ENCODE results near the gene RNF6. TPM values are rescaled to one million over a fixed set of nuclear protein-coding genes. Genes with fewer than 3 reads are reported as not detected.

RNF6 gene
- total RNA-seq, 1 experiment from 2014 or later: 19.5 TPM

DNA sequence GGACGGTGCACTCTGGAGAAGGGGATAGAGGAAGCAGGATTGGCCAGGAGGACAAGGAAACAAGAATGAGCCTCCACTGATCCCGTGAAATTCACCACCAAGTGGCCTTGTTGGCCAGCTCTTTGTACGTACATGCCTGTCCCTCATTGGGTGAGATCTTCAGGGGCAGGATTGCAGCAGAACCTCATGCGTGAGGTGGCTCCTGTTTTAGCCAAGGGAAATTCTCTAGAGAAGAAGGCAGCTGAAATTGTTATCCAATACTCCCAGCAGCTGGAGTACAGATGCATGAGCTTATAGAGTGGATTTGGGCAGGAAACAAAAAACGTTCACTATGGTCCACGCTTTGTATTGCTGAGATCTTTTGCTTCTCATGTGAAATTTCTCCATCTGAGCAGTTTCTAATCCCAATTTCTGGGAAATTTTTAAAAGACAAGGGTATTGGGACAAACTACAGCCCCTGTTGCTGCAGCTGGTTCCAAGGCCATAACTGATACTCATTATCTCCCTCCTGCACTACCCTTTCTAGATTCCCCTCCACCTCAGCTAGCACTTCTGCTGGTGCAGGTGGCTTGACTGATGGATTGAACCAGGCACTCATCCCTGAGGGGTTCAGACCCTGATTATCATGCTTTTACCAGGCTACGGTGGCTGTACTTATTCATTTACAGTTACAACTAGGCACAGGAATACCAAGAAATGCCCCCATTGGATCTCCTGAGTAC lies 3.9 kb upstream of the RNF6 start:
- H3K14ac ChIP-seq (ENCODE audit: insufficient read depth, low read length): no peak overlapping the region
- DNase-seq: no peak
- Mint-ChIP-seq H3K4me1 (peaks cover 7 to 9% of the 10 kb centered on the region in 2 experiments), H3K4me3 (no peak overlapping the region), H3K36me3 (ENCODE audit: insufficient read depth in 1 of 3, low read depth in 3 of 3) (no peaks in the 10 kb centered on the region; a peak in 1 of 7 replicates), H3K9me3 (no peaks in the 10 kb centered on the region; a peak in 1 of 5 replicates), H3K27me3 (ENCODE audit: low read depth) (peaks cover 8% of the 10 kb centered on the region), H3K27ac (no peak overlapping the region)
- no peak overlapping the region for H2AFZ ChIP-seq (ENCODE audit: low read length)
- no peaks in the 10 kb centered on the region; the same call in 1 of the 2 replicates for H3K27me3 ChIP-seq (ENCODE audit: insufficient read depth, low read length)
- no peak overlapping the region for H3T11ph ChIP-seq (ENCODE audit: low read length)
- no peak overlapping the region for H2BK5ac ChIP-seq (ENCODE audit: insufficient read length, low read length)
- no peak overlapping the region for H2BK120ac ChIP-seq (ENCODE audit: low read depth, low read length, poor library complexity, severe bottlenecking)
- H2BK20ac ChIP-seq (ENCODE audit: low read depth, low read length, poor library complexity, severe bottlenecking): no peak overlapping the region
- no peak overlapping the region for H2AK5ac ChIP-seq (ENCODE audit: insufficient read length, low read length)
- H3K56ac ChIP-seq (ENCODE audit: insufficient read length, low read depth, low read length): no peak overlapping the region
- no peak overlapping the region for H3K27ac ChIP-seq (ENCODE audit: insufficient read length, low read depth, low read length)
- H3K79me2 ChIP-seq (ENCODE audit: insufficient read depth, low read length): no peaks in the 10 kb centered on the region
- no peak overlapping the region for H3K4me2 ChIP-seq (ENCODE audit: insufficient read depth, insufficient read length, low read length)
- no peak overlapping the region for H4K8ac ChIP-seq (replicated peaks; ENCODE audit: insufficient read length, low read depth, low read length)
- no peak overlapping the region for H2BK15ac ChIP-seq (ENCODE audit: low read depth, low read length)
- H3K23ac ChIP-seq (ENCODE audit: insufficient read length, low read depth, low read length): no peak overlapping the region
- no peak overlapping the region for H4K5ac ChIP-seq (ENCODE audit: insufficient read length, low read depth, low read length)
- no peaks in the 10 kb centered on the region for H3K79me1 ChIP-seq (ENCODE audit: insufficient read depth, low read depth, low read length, poor library complexity, severe bottlenecking)
- H2BK12ac ChIP-seq (ENCODE audit: insufficient read length, low read depth, low read length): no peak overlapping the region
- no peaks in the 10 kb centered on the region for H3K4me1 ChIP-seq (ENCODE audit: insufficient read depth, low read length)
- no peak overlapping the region for H4K91ac ChIP-seq (ENCODE audit: insufficient read length, low read depth, low read length)
- H3K18ac ChIP-seq (ENCODE audit: insufficient read length, low read depth, low read length): no peak overlapping the region
- TF ChIP-seq, protein P1, sequence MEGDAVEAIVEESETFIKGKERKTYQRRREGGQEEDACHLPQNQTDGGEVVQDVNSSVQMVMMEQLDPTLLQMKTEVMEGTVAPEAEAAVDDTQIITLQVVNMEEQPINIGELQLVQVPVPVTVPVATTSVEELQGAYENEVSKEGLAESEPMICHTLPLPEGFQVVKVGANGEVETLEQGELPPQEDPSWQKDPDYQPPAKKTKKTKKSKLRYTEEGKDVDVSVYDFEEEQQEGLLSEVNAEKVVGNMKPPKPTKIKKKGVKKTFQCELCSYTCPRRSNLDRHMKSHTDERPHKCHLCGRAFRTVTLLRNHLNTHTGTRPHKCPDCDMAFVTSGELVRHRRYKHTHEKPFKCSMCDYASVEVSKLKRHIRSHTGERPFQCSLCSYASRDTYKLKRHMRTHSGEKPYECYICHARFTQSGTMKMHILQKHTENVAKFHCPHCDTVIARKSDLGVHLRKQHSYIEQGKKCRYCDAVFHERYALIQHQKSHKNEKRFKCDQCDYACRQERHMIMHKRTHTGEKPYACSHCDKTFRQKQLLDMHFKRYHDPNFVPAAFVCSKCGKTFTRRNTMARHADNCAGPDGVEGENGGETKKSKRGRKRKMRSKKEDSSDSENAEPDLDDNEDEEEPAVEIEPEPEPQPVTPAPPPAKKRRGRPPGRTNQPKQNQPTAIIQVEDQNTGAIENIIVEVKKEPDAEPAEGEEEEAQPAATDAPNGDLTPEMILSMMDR (conservative IDR thresholded peaks at IDR 0.05): no peak
- H4K20me1 ChIP-seq (ENCODE audit: control insufficient read depth, insufficient read depth, insufficient read length): no peaks in the 10 kb centered on the region
- no CpG with 5 or more reads among the region's 7 CpGs for WGBS (ENCODE audit: extremely low coverage, insufficient read length, low lambda C conversion rate)
- no peak overlapping the region for H3K4ac ChIP-seq (ENCODE audit: low read depth, low read length)
- no peaks in the 10 kb centered on the region for H3K9me3 ChIP-seq (ENCODE audit: control insufficient read depth, low read depth, low read length)
- H3K23me2 ChIP-seq (ENCODE audit: insufficient read length, low read depth, low read length, poor library complexity, severe bottlenecking): peaks cover 8% of the 10 kb centered on the region
- H3K9ac ChIP-seq (ENCODE audit: extremely low read depth, insufficient read length, low read length): no peak overlapping the region

Data from H9 (cell line).